SU-DHL-6 (cell line): ENCODE data around the gene MMGT1.

Experiments used
- H2AFZ ChIP-seq: fragments of 200-600 bp; sonication (generic); 2 replicates; pipeline ENCODE4 v1.6.1; 2014; ENCODE audit warnings: low read depth, mild to moderate bottlenecking, moderate library complexity, mixed read lengths, antibody characterized with exemption, low read length; ENCODE audit not compliant: severe bottlenecking
- H3F3A ChIP-seq: fragments of 200-600 bp; shearing (Covaris generic); 2 replicates; pipeline ENCODE4 v1.6.0; 2016; ENCODE audit warnings: antibody characterized with exemption, mild to moderate bottlenecking; ENCODE audit not compliant: insufficient read depth
- H3K27ac ChIP-seq: fragments of 200-600 bp; sonication (generic); 2 replicates; pipeline ENCODE4 v1.5.1; 2016; ENCODE audit warnings: low read depth, mild to moderate bottlenecking, low read length, moderate library complexity, mixed read lengths
- H3K27me3 ChIP-seq: fragments of 200-600 bp; sonication (generic), shearing (Covaris generic); 2 replicates; pipeline ENCODE4 v1.6.0; 2014; ENCODE audit warnings: mild to moderate bottlenecking, low read length
- H3K36me3 ChIP-seq: fragments of 200-600 bp; sonication (generic); 2 replicates; pipeline ENCODE4 v1.6.1; 2014; ENCODE audit warnings: mild to moderate bottlenecking, low read length, mixed read lengths
- H3K4me2 ChIP-seq: fragments of 300-600, 200-600 bp; shearing (Covaris generic), sonication (generic); 2 replicates; pipeline ENCODE4 v1.6.0; 2014; ENCODE audit warnings: low read length, low read depth, mild to moderate bottlenecking; ENCODE audit not compliant: poor library complexity, severe bottlenecking
- H3K4me3 ChIP-seq: fragments of 200-600 bp; sonication (generic); 2 replicates; pipeline ENCODE4 v1.5.1; 2014; ENCODE audit warnings: antibody characterized with exemption, low read length, mild to moderate bottlenecking, mixed read lengths; ENCODE audit not compliant: insufficient read depth, poor library complexity, severe bottlenecking
- H3K79me2 ChIP-seq: fragments of 200-600 bp; sonication (generic); 2 replicates; pipeline ENCODE4 v1.6.1; 2014; ENCODE audit warnings: mild to moderate bottlenecking, low read length, moderate library complexity; ENCODE audit not compliant: insufficient read depth
- H3K9ac ChIP-seq: fragments of 200-600 bp; sonication (generic); 2 replicates; pipeline ENCODE4 v1.7.0; 2014; ENCODE audit warnings: mild to moderate bottlenecking, low read length
- H3K9me2 ChIP-seq: fragments of 200-600 bp; sonication (generic); replicated peaks from 2 replicates; pipeline ENCODE4 v1.6.1; 2014; ENCODE audit warnings: low read length; ENCODE audit not compliant: insufficient read depth
- H3K9me3 ChIP-seq: fragments of 200-600 bp; sonication (generic); 2 replicates; pipeline ENCODE4 v1.6.1; 2014; ENCODE audit warnings: low read length, mixed read lengths; ENCODE audit not compliant: insufficient read depth
- H4K20me1 ChIP-seq: fragments of 200-600 bp; sonication (generic); 2 replicates; pipeline ENCODE4 v1.6.1; 2014; ENCODE audit warnings: low read depth, mild to moderate bottlenecking, antibody characterized with exemption, low read length, moderate library complexity, mixed read lengths
- EZH2phosphoT487 ChIP-seq: fragments of 200-600 bp; sonication (generic), shearing (Covaris generic); conservative IDR thresholded peaks from 2 replicates; pipeline ENCODE4 v1.6.1; 2018; ENCODE audit warnings: mild to moderate bottlenecking, antibody characterized with exemption, low read length, moderate library complexity, mixed read lengths
- TF ChIP-seq, protein P1 (sequence below): fragments of 200-600 bp; sonication (generic); IDR thresholded peaks from one replicate; pipeline ENCODE4 v1.5.1; 2017; ENCODE audit warnings: antibody characterized with exemption, mild to moderate bottlenecking, low read length, moderate library complexity; ENCODE audit not compliant: insufficient read depth, poor library complexity, severe bottlenecking

The MMGT1 gene

DNA sequence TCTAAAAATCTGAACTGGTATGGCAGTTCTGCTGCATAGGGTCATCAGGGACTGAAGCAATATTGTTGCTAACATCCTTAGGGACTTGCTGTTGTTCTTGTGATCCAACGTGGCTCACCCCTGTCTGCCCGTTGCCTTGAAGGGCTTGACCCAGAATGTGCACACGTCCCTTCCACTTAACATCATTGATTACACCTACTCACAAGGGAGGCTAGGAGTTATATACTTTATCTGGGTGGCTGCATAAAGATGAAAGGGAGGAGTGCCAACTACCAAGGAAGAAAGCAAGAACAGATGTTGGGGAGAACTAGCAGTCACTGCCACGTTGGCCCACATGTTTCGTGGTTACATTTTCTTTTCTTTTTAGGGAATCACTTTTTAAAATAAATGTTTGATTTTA, 45.4 kb upstream of the MMGT1 start:
- Histone ChIP-seq H3K9me2 (no peaks in the 10 kb centered on the region), H3F3A (no peaks in the 10 kb centered on the region), H3K4me2 (no peak overlapping the region), H3K79me2 (no peaks in the 10 kb centered on the region), H4K20me1 (no peaks in the 10 kb centered on the region), H3K4me3 (no peak overlapping the region), H3K36me3 (no peaks in the 10 kb centered on the region), H3K9ac (no peak overlapping the region), H2AFZ (no peak overlapping the region), H3K9me3 (no peaks in the 10 kb centered on the region), H3K27me3 (no peaks in the 10 kb centered on the region), H3K27ac (no peak overlapping the region)
- TF ChIP-seq EZH2phosphoT487 = no peak
- TF ChIP-seq, protein P1, sequence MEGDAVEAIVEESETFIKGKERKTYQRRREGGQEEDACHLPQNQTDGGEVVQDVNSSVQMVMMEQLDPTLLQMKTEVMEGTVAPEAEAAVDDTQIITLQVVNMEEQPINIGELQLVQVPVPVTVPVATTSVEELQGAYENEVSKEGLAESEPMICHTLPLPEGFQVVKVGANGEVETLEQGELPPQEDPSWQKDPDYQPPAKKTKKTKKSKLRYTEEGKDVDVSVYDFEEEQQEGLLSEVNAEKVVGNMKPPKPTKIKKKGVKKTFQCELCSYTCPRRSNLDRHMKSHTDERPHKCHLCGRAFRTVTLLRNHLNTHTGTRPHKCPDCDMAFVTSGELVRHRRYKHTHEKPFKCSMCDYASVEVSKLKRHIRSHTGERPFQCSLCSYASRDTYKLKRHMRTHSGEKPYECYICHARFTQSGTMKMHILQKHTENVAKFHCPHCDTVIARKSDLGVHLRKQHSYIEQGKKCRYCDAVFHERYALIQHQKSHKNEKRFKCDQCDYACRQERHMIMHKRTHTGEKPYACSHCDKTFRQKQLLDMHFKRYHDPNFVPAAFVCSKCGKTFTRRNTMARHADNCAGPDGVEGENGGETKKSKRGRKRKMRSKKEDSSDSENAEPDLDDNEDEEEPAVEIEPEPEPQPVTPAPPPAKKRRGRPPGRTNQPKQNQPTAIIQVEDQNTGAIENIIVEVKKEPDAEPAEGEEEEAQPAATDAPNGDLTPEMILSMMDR = no peak

- no peak overlapping the region for H3K4me2 ChIP-seq
- H3K36me3 ChIP-seq = no peaks in the 10 kb centered on the region
- H3K9me2 ChIP-seq = no peaks in the 10 kb centered on the region
- H3K27ac ChIP-seq = no peak overlapping the region
- no peak overlapping the region for H3K4me3 ChIP-seq
- H3K27me3 ChIP-seq = no peaks in the 10 kb centered on the region
- no peak for TF ChIP-seq EZH2phosphoT487
- no peak overlapping the region for H3K9ac ChIP-seq
- H3F3A ChIP-seq = no peaks in the 10 kb centered on the region
- H3K79me2 ChIP-seq = no peaks in the 10 kb centered on the region
- H2AFZ ChIP-seq = no peak overlapping the region
- no peaks in the 10 kb centered on the region for H3K9me3 ChIP-seq
- H4K20me1 ChIP-seq = no peaks in the 10 kb centered on the region
Measured at GRCh38 chrX:136016881-136017280, 43.1 kb upstream of the MMGT1 start.

DNA sequence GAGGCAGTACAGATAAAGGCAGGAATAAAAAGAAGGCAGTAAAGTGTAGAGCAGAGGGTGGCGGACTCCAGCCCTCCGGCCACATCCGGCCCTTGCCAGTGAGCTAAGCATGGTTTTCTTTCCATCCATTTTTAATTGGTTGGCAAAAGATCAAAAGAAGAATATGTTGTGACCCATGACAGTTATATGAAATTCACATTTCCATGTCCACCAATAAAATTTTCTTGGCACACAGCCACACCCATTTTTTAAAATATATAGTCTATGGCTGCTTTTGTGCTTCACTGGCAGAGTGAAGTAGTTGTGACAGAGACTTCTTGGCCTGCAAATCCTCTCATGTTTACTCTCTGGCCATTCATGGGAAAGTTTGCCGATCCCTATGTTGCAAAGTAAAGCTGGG, 41.2 kb upstream of the MMGT1 start:
- no peaks in the 10 kb centered on the region for H3F3A ChIP-seq
- no peaks in the 10 kb centered on the region for H3K9me3 ChIP-seq
- no peaks in the 10 kb centered on the region for H3K79me2 ChIP-seq
- no peaks in the 10 kb centered on the region for H3K27me3 ChIP-seq
- H3K9me2 ChIP-seq = no peaks in the 10 kb centered on the region
- H3K4me3 ChIP-seq = no peak overlapping the region
- no peak overlapping the region for H3K9ac ChIP-seq
- TF ChIP-seq, protein P1 = no peak
- no peak for TF ChIP-seq EZH2phosphoT487
- no peaks in the 10 kb centered on the region for H4K20me1 ChIP-seq
- no peak overlapping the region for H3K27ac ChIP-seq
- no peak overlapping the region for H3K4me2 ChIP-seq
- H2AFZ ChIP-seq = no peak overlapping the region
- no peaks in the 10 kb centered on the region for H3K36me3 ChIP-seq

DNA sequence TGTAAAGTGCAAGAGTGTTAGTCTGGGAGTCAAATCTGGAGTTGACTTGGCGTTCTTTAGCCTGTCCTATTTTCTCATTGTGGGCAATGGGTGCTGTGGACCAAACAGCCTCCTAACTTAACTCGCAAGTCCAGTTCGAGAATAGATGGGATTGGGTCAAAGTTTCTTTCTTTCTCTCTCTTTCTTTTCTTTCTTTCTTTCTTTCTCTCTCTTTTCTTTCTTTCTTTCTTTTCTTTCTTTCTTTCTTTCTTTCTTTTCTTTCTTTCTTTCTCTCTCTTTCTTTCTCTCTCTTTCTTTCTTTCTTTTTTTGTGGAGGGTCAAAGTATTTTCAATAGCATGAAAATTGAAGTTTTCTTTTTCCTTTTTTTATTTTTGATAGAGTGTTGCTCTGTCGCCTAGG, 14.5 kb upstream of the MMGT1 start:
- TF ChIP-seq, protein P1 = no peak
- no peak for TF ChIP-seq EZH2phosphoT487
- Histone ChIP-seq H3K36me3 (no peaks in the 10 kb centered on the region), H3K4me3 (no peak overlapping the region), H3K9me2 (no peaks in the 10 kb centered on the region), H3K27ac (no peak overlapping the region), H4K20me1 (no peaks in the 10 kb centered on the region), H3K4me2 (peak overlapping the region; percentile 90), H3K27me3 (no peaks in the 10 kb centered on the region), H3K79me2 (peaks cover 59% of the 10 kb centered on the region), H3K9me3 (no peaks in the 10 kb centered on the region), H3F3A (no peaks in the 10 kb centered on the region), H3K9ac (no peak overlapping the region), H2AFZ (no peak overlapping the region)
